HepG2 (cell line): ENCODE data around the gene SYAP1. TPM values are rescaled to one million over a fixed set of nuclear protein-coding genes. Genes with fewer than 3 reads are reported as not detected.
A peak's percentile ranks its signal among the peaks of the same experiment; 100 is the strongest.

Experiments used
- ATAC-seq: fragments of 200-7000 bp; cut with Tn5 transposase; 3 replicates; pipeline ENCODE4 v1.9.1; 2020; ENCODE audit warnings: mild to moderate bottlenecking, moderate library complexity
- BruUV-seq: library from RNA; stranded (reverse); fragments of 400-500 nt; replicated peaks from 2 replicates; lab custom pipeline; 2021; lab: Mats Ljungman, UMichigan
- CTCF ChIA-PET: fragments of 300-600 bp; formaldehyde crosslinking; extraction: SDS; loops from one replicate; lab custom pipeline; 2021; ENCODE audit warnings: low total read pairs, inconsistent platforms, low intra/inter-chr PET ratio; lab: Yijun Ruan, JAX
- POLR2A ChIA-PET: fragments of 350-600 bp; sonication (Branson Sonifier 250); formaldehyde crosslinking; loops from one replicate; lab custom pipeline; 2020; ENCODE audit warnings: antibody characterized with exemption, inconsistent platforms; lab: Yijun Ruan, JAX
- DNase-seq: peaks from one replicate; pipeline ENCODE4 v3.0.0-alpha.2; 2015; ENCODE audit warnings: low spot score
- FAIRE-seq: peaks from 3 replicates; lab custom pipeline; 2011; peaks lifted over from hg19 to GRCh38; lab: Jason Lieb, UNC
- H2AFZ ChIP-seq: one replicate; pipeline ENCODE4 v1.6.1; 2011; ENCODE audit warnings: low read length, inconsistent platforms
- H3K27ac ChIP-seq: fragments of 300-600 bp; 3 replicates; pipeline ENCODE4 v1.8.0; 2011; ENCODE audit warnings: mixed run types, mild to moderate bottlenecking, mixed read lengths, low read length, inconsistent platforms; ENCODE audit not compliant: insufficient read depth; ENCODE audit errors: extremely low read length
- H3K27me3 ChIP-seq, 2 experiments: fragments of 200-600 bp in 1 of 2; 2 replicates in 1 of 2; 3 replicates in 1 of 2; pipeline versions ENCODE4 v1.6.0 to v1.8.0; 2011; ENCODE audit warnings: low read length in 2 of 2, mild to moderate bottlenecking in 2 of 2, moderate library complexity in 2 of 2, inconsistent platforms in 1 of 2; ENCODE audit not compliant: insufficient read depth in 2 of 2, control insufficient read depth in 1 of 2
- H3K36me3 ChIP-seq, 2 experiments: fragments of 200-600 bp in 1 of 2; replicated peaks in 1 of 2; 2 replicates in 1 of 2; 3 replicates in 1 of 2; pipeline versions ENCODE4 v1.5.1 to v1.8.0; 2011; ENCODE audit warnings: low read length in 2 of 2, inconsistent platforms in 1 of 2; ENCODE audit not compliant: insufficient read depth in 2 of 2, control insufficient read depth in 1 of 2
- H3K4me1 ChIP-seq: 2 replicates; pipeline ENCODE4 v1.5.1; 2012; ENCODE audit warnings: low read length, inconsistent platforms; ENCODE audit not compliant: insufficient read depth
- H3K4me2 ChIP-seq: 2 replicates; pipeline ENCODE4 v1.6.0; 2011; ENCODE audit warnings: low read depth, low read length, inconsistent platforms
- H3K4me3 ChIP-seq, 3 experiments: fragments of 200-600 bp in 1 of 3; sonication (generic), shearing (Covaris generic) in 1 of 3; replicated peaks in 1 of 3; 2 replicates each; pipeline ENCODE4 v1.5.1; 2011 to 2016; ENCODE audit warnings: low read length in 3 of 3, inconsistent platforms in 2 of 3, low read depth in 2 of 3, mild to moderate bottlenecking in 2 of 3, control low read depth in 1 of 3, mixed read lengths in 1 of 3; ENCODE audit not compliant: insufficient read depth in 1 of 3
- H3K79me2 ChIP-seq: one replicate; pipeline ENCODE4 v1.6.1; 2011; ENCODE audit warnings: low read length, inconsistent platforms; ENCODE audit not compliant: insufficient read depth
- H3K9ac ChIP-seq: 2 replicates; pipeline ENCODE4 v1.6.0; 2011; ENCODE audit warnings: mild to moderate bottlenecking, low read depth, low read length, inconsistent platforms; ENCODE audit not compliant: insufficient read depth
- H3K9me3 ChIP-seq: 2 replicates; pipeline ENCODE4 v1.5.1; 2012; ENCODE audit warnings: mild to moderate bottlenecking, low read length
- H4K20me1 ChIP-seq: 2 replicates; pipeline ENCODE4 v1.6.0; 2011; ENCODE audit warnings: inconsistent platforms, mild to moderate bottlenecking, low read length, moderate library complexity; ENCODE audit not compliant: insufficient read depth
- FOXP1 ChIP-seq, 2 experiments: fragments of 450-650 bp in 1 of 2; IDR thresholded peaks; 2 replicates each; pipeline ENCODE4 v1.6.1; 2017 to 2018; ENCODE audit warnings: antibody characterized with exemption in 1 of 2
- KMT2B ChIP-seq: IDR thresholded peaks from 2 replicates; pipeline ENCODE4 v1.6.1; 2016; ENCODE audit warnings: missing genetic modification reagents, missing compliant biosample characterization
- MAFK ChIP-seq, 2 experiments: IDR thresholded peaks in 1 of 2; conservative IDR thresholded peaks in 1 of 2; 2 replicates each; pipeline ENCODE4 v1.6.1; 2011; ENCODE audit warnings: improper control_type of control experiment in 2 of 2, low read length in 2 of 2
- MTF2 ChIP-seq: sonication (generic); formaldehyde crosslinking; IDR thresholded peaks from 2 replicates; pipeline ENCODE4 v1.5.0; 2020; ENCODE audit warnings: missing genetic modification reagents, borderline replicate concordance
- NR2F6 ChIP-seq, 2 experiments: IDR thresholded peaks; 2 replicates each; pipeline ENCODE4 v1.6.1; 2016; ENCODE audit warnings: antibody characterized with exemption in 1 of 2, mild to moderate bottlenecking in 1 of 2
- RCOR2 ChIP-seq: IDR thresholded peaks from 2 replicates; pipeline ENCODE4 v1.6.1; 2016; ENCODE audit warnings: missing biosample characterization, missing genetic modification reagents
- ZFP41 ChIP-seq: sonication (generic); formaldehyde crosslinking; IDR thresholded peaks from 2 replicates; pipeline ENCODE4 v1.4.0; 2020; ENCODE audit warnings: mild to moderate bottlenecking, missing genetic modification reagents, borderline replicate concordance
- ZMYM3 ChIP-seq: sonication (generic); formaldehyde crosslinking; IDR thresholded peaks from 2 replicates; pipeline ENCODE4 v1.5.1; 2020; ENCODE audit warnings: mild to moderate bottlenecking, missing genetic modification reagents
- ZNF24 ChIP-seq: fragments of 450-650 bp; IDR thresholded peaks from 2 replicates; pipeline ENCODE4 v1.6.1; 2017; ENCODE audit warnings: antibody characterized with exemption, mild to moderate bottlenecking
- ZNF460 ChIP-seq: sonication (generic); formaldehyde crosslinking; IDR thresholded peaks from 2 replicates; pipeline ENCODE4 v1.5.1; 2020; ENCODE audit warnings: missing genetic modification reagents, mild to moderate bottlenecking, borderline replicate concordance
- WGBS: methylation state at CpG from one replicate; pipeline ENCODE4 v1.1.6; 2017; ENCODE audit warnings: low lambda C conversion rate; 5-methylcytosine and 5-hydroxymethylcytosine counted together
- in situ Hi-C: cut with HindIII; loops from 2 replicates; pipeline ENCODE4 v1.10.0; 2017; ENCODE audit warnings: low pct_unique_long_range_greater_than_20kb; ENCODE audit not compliant: extremely low pct_ligation_motif_present
- intact Hi-C: fragments of 100-400 bp; cut with micrococcal nuclease; formaldehyde crosslinking; loops from one replicate; pipeline ENCODE4 v1.10.0; 2022; ENCODE audit not compliant: unreplicated experiment
- polyA plus RNA-seq, 8 experiments: library from polyadenylated mRNA; depleted of rRNA in 3 of 8; stranded (reverse) in 7 of 8; unstranded in 1 of 8; fragments of >200 nt; fragmentation: Illumina TruSeq in 4 of 8; extraction: Trizol in 4 of 8; gene quantifications; 2 replicates each; pipeline versions ENCODE4 v1.2.1 to v1.2.3, GENCODE V29; 2011 to 2016; ENCODE audit warnings: low read depth in 4 of 8, missing spikeins in 1 of 8, mixed read lengths in 1 of 8; ENCODE audit not compliant: insufficient read depth in 1 of 8
- total RNA-seq, 5 experiments: library from RNA; depleted of rRNA; stranded (reverse); fragments of >200 nt; fragmentation: Illumina TruSeq; extraction: Trizol; gene quantifications; 2 replicates each; pipeline ENCODE4 v1.2.3, GENCODE V29; 2016; ENCODE audit warnings: low read depth in 1 of 5
- TF ChIP-seq, protein P1 (sequence below): sonication (generic); formaldehyde crosslinking; IDR thresholded peaks from 2 replicates; pipeline ENCODE4 v1.5.0; 2020; ENCODE audit warnings: mild to moderate bottlenecking, missing genetic modification reagents
- TF ChIP-seq, protein P2 (sequence below): sonication (generic); formaldehyde crosslinking; IDR thresholded peaks from 2 replicates; pipeline ENCODE4 v1.5.1; 2020; ENCODE audit warnings: mild to moderate bottlenecking, missing genetic modification reagents

Gene SYAP1
- total and polyA plus RNA-seq, 2 of the 13 experiments (the other 11 are each of a cell fraction or from before 2014, with no cell fraction given) = 4.9 to 18.5 TPM

DNA sequence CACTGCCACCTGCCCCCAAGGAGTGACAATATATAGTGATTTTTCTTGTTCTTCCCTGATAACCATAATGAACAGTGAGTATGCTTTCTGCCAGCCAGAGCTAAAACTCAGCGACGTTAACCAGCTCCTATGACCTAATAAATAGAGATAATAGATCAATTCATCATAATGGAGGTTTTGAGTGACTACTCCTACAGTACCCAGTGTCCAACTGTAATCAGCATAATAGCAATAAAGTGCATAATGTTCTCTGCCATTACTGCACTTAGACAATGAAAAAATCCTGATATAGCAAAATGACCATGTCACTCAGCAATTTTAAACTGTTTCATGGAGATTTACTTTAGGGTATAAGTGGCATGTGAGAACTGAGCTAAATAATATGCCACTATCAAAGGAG, 46.2 kb downstream of the SYAP1 start:
- Histone ChIP-seq H4K20me1 (no peaks in the 10 kb centered on the region), H3K9me3 (no peaks in the 10 kb centered on the region), H3K4me3 (no peak overlapping the region), H3K9ac (no peak overlapping the region), H2AFZ (no peak overlapping the region), H3K4me1 (no peaks in the 10 kb centered on the region), H3K27me3 (no peaks in the 10 kb centered on the region), H3K4me2 (no peak overlapping the region), H3K27ac (no peak overlapping the region), H3K36me3 (no peaks in the 10 kb centered on the region), H3K79me2 (no peaks in the 10 kb centered on the region)
- TF ChIP-seq MAFK (conservative IDR thresholded peaks at IDR 0.05 in 1 of 2, IDR thresholded peaks at IDR 0.05 in 1 of 2; ENCODE audit: low read length in 2 of 2) (0 out of 4 replicates have a peak, but pooled peaks of 1 of the 2 experiments have one; percentile 19), KMT2B (CRISPR knock-in tag) (no peak), ZFP41 (CRISPR knock-in tag) (no peak)
- DNase-seq (no peak), FAIRE-seq (no peak), ATAC-seq (no peak)
- WGBS = 86% methylated on average over 2 of the region's 2 CpGs
- CTCF ChIA-PET = no interaction called here
- intact Hi-C loops (no loop called here), in situ Hi-C loops (no loop called here)
- BruUV-seq = no TSS peak
- POLR2A ChIA-PET = no interaction called here

DNA sequence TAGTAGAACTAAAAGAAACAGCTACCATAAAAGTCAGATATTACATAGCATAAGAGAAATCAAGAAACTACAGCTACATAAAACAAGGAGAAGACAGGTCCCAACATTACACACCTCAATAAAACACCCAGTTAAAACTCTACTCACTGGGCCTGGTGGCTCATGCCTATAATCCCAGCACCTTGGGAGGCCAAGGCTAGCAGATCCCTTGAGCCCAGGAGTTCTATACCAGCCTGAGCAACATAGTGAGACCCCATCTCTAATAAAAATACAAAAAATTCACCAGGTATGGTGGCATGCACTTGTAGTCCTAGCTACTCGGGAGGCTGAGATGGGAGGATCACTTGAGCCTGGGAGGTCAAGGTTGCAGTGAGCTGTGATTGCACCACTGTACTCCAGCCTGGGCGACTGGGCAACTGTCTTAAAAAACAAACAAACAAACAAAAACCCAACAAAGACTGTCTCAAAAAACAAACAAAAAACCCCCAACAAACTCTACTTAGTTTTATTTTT, 51.6 kb downstream of the SYAP1 start:
- H3K4me3 ChIP-seq = no peak overlapping the region
- POLR2A ChIA-PET = interaction anchor here (0.5 to 2.9 kb wide), 25 partner anchors 8 to 979 kb away, joined by 3 to 79 read pairs (median 5); partner anchors contain the start of genes CTPS2, RBBP7, SYAP1 and TXLNG
- H3K36me3 ChIP-seq = no peaks in the 10 kb centered on the region
- peak overlapping the region; percentile 12; the same call in 1 of the 2 replicates for H3K4me2 ChIP-seq
- no peaks in the 10 kb centered on the region for H3K9me3 ChIP-seq
- 0% methylated on average over 2 of the region's 2 CpGs for WGBS
- no TSS peak for BruUV-seq
- no peaks in the 10 kb centered on the region for H3K27me3 ChIP-seq
- in situ Hi-C loops (no loop called here), intact Hi-C loops (loop anchor here (1.0 kb wide), 1 partner anchor 26 kb away; no protein-coding TSS in a partner anchor)
- ATAC-seq = peak; percentile 32
- FAIRE-seq = no peak
- 0 out of 2 replicates have a peak, but pooled peaks cover 12% of the 10 kb centered on the region for H3K4me1 ChIP-seq
- peak overlapping the region; percentile 94; the same call in 1 of the 2 replicates for H3K9ac ChIP-seq
- H4K20me1 ChIP-seq = no peaks in the 10 kb centered on the region
- no peak overlapping the region for H2AFZ ChIP-seq
- DNase-seq = no peak
- H3K79me2 ChIP-seq = no peaks in the 10 kb centered on the region
- H3K27ac ChIP-seq = peak overlapping the region; percentile 100
- CTCF ChIA-PET = no interaction called here
- TF ChIP-seq, protein P1, sequence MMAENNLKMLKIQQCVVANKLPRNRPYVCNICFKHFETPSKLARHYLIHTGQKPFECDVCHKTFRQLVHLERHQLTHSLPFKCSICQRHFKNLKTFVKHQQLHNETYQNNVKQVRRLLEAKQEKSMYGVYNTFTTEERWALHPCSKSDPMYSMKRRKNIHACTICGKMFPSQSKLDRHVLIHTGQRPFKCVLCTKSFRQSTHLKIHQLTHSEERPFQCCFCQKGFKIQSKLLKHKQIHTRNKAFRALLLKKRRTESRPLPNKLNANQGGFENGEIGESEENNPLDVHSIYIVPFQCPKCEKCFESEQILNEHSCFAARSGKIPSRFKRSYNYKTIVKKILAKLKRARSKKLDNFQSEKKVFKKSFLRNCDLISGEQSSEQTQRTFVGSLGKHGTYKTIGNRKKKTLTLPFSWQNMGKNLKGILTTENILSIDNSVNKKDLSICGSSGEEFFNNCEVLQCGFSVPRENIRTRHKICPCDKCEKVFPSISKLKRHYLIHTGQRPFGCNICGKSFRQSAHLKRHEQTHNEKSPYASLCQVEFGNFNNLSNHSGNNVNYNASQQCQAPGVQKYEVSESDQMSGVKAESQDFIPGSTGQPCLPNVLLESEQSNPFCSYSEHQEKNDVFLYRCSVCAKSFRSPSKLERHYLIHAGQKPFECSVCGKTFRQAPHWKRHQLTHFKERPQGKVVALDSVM (CRISPR knock-in tag) = peak; percentile 97
- TF ChIP-seq RCOR2 = 0 out of 2 replicates have a peak, but pooled peaks have one; percentile 27
- TF ChIP-seq ZMYM3 (CRISPR knock-in tag) = peak; percentile 72; the same call in 1 of the 2 replicates
- no peak for TF ChIP-seq MTF2
- TF ChIP-seq FOXP1 (IDR thresholded peaks at IDR 0.05) = no peak
- TF ChIP-seq FOXP1 (CRISPR knock-in tag; IDR thresholded peaks at IDR 0.05) = 0 out of 2 replicates have a peak, but pooled peaks have one; percentile 8
- TF ChIP-seq, protein P2, sequence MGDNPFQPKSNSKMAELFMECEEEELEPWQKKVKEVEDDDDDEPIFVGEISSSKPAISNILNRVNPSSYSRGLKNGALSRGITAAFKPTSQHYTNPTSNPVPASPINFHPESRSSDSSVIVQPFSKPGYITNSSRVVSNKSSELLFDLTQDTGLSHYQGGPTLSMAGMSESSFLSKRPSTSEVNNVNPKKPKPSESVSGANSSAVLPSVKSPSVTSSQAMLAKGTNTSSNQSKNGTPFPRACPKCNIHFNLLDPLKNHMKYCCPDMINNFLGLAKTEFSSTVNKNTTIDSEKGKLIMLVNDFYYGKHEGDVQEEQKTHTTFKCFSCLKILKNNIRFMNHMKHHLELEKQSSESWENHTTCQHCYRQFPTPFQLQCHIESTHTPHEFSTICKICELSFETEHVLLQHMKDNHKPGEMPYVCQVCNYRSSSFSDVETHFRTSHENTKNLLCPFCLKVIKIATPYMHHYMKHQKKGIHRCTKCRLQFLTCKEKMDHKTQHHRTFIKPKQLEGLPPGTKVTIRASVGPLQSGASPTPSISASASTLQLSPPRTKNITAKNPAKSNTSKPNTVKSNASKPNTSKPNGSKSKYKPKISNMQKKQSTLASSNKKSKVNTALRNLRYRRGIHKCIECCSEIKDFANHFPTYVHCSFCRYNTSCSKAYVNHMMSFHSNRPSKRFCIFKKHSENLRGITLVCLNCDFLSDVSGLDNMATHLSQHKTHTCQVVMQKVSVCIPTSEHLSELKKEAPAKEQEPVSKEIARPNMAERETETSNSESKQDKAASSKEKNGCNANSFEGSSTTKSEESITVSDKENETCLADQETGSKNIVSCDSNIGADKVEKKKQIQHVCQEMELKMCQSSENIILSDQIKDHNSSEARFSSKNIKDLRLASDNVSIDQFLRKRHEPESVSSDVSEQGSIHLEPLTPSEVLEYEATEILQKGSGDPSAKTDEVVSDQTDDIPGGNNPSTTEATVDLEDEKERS (CRISPR knock-in tag) = 0 out of 2 replicates have a peak, but pooled peaks have one; percentile 29
- TF ChIP-seq NR2F6 (IDR thresholded peaks at IDR 0.05) = no peak
- peak; percentile 26; the same call in 1 of the 2 replicates for TF ChIP-seq NR2F6 (CRISPR knock-in tag; IDR thresholded peaks at IDR 0.05)
- TF ChIP-seq ZNF460 = peak; percentile 94
- TF ChIP-seq ZNF24 = no peak
